ENCODE data around the gene GRIK4. TPM values are rescaled to one million over a fixed set of nuclear protein-coding genes. Genes with fewer than 3 reads are reported as not detected.
"Not testable (repeated sequence)": the region's sequence is repeated elsewhere in the genome, so short reads cannot be mapped to it uniquely, and the experiment has no call there.

GRIK4 gene
- total RNA-seq, 1 experiment from 2014 or later = not detected

DNA sequence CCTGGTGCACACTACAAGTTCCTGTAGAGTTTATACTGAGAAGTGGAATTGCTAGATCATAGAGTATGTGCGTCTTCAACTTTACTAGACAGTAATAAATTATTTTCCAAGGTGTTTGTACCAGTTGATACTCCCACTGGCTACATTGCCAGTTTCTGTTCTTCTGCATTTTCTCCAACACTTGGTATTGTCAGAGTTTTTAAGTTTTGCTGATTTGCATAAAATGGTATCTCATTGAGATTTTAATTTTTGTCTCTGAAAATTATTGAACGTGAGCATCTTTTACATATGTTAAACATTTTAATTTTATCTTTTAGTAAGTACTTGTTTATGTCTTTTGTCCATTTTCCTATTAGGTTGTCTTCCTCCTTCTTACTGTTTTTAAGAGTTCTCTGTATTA, 519.6 kb downstream of the GRIK4 start:
- H4K20me1 ChIP-seq (ENCODE audit: low read length) = no peaks in the 10 kb centered on the region
- DNase-seq = no peak
- H3K4me3 ChIP-seq (ENCODE audit: low read length) = no peak overlapping the region
- no peaks in the 10 kb centered on the region for H3K36me3 ChIP-seq (ENCODE audit: low read depth, low read length)
- H3K9me2 ChIP-seq (replicated peaks; ENCODE audit: low read length) = no peaks in the 10 kb centered on the region
- ATAC-seq = no peak
- CTCF ChIA-PET = no interaction called here
- peaks cover 13% of the 10 kb centered on the region for H3K79me2 ChIP-seq (ENCODE audit: low read length)
- no peak overlapping the region for H2AFZ ChIP-seq (ENCODE audit: low read length)
- no peaks in the 10 kb centered on the region for H3K9me3 ChIP-seq (ENCODE audit: low read length)
- H3K4me1 ChIP-seq (ENCODE audit: insufficient read depth, low read length) = peaks cover 10% of the 10 kb centered on the region
- H3K9ac ChIP-seq (ENCODE audit: low read length) = no peak overlapping the region
- POLR2A ChIA-PET (ENCODE audit: unreplicated experiment) = no interaction called here
- no peaks in the 10 kb centered on the region for H3K27me3 ChIP-seq (ENCODE audit: low read length)
- TF ChIP-seq, protein P1, sequence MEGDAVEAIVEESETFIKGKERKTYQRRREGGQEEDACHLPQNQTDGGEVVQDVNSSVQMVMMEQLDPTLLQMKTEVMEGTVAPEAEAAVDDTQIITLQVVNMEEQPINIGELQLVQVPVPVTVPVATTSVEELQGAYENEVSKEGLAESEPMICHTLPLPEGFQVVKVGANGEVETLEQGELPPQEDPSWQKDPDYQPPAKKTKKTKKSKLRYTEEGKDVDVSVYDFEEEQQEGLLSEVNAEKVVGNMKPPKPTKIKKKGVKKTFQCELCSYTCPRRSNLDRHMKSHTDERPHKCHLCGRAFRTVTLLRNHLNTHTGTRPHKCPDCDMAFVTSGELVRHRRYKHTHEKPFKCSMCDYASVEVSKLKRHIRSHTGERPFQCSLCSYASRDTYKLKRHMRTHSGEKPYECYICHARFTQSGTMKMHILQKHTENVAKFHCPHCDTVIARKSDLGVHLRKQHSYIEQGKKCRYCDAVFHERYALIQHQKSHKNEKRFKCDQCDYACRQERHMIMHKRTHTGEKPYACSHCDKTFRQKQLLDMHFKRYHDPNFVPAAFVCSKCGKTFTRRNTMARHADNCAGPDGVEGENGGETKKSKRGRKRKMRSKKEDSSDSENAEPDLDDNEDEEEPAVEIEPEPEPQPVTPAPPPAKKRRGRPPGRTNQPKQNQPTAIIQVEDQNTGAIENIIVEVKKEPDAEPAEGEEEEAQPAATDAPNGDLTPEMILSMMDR (conservative IDR thresholded peaks at IDR 0.05; ENCODE audit: low read depth, low read length) = no peak
- no peak for TF ChIP-seq EZH2phosphoT487 (IDR thresholded peaks at IDR 0.05; ENCODE audit: borderline replicate concordance, low read length)
- TF ChIP-seq EZH2 (IDR thresholded peaks at IDR 0.05; ENCODE audit: low read length, unreplicated experiment) = no peak
- no peak overlapping the region for H3K4me2 ChIP-seq (ENCODE audit: low read length)
- no peak overlapping the region for H3K27ac ChIP-seq (ENCODE audit: low read length)
- BruUV-seq (replicated peaks) = no TSS peak
- H3F3A ChIP-seq (ENCODE audit: low read length, unreplicated experiment) = no peaks in the 10 kb centered on the region
- intact Hi-C loops (cut with micrococcal nuclease) = loop anchor here (10.0 kb wide), 1 partner anchor 164 kb away; no protein-coding TSS in a partner anchor

DNA sequence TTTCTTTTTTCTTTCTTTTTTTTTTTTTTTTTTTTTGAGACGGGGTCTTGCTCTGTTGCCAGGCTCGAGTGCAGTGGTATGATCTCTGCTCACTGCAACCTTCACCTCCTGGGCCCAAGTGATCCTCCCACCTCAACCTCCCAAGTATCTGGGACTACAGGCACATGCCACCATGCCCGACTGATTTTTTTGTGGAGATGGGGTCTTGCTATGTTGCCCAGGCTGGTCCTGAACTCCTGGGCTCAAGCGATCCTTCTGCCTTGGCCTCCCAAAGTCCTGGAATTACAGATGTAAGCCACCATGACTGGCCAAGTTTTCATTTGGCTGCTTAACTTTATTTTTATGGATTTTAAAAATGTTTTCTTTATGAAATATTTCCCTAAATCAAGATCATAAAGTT, 520.1 kb downstream of the GRIK4 start:
- intact Hi-C loops (cut with micrococcal nuclease) = loop anchor here (1.0 to 10.0 kb wide), 2 partner anchors 81 to 163 kb away; no protein-coding TSS in a partner anchor
- BruUV-seq (replicated peaks); H3K9me3 ChIP-seq (ENCODE audit: low read length); H2AFZ ChIP-seq (ENCODE audit: low read length); H3K9ac ChIP-seq (ENCODE audit: low read length); DNase-seq; H3K79me2 ChIP-seq (ENCODE audit: low read length); POLR2A ChIA-PET (ENCODE audit: unreplicated experiment); H3K27ac ChIP-seq (ENCODE audit: low read length); ATAC-seq; H3F3A ChIP-seq (ENCODE audit: low read length, unreplicated experiment); H3K4me1 ChIP-seq (ENCODE audit: insufficient read depth, low read length); H3K36me3 ChIP-seq (ENCODE audit: low read depth, low read length); H4K20me1 ChIP-seq (ENCODE audit: low read length); H3K4me2 ChIP-seq (ENCODE audit: low read length); H3K27me3 ChIP-seq (ENCODE audit: low read length); CTCF ChIA-PET; H3K4me3 ChIP-seq (ENCODE audit: low read length); H3K9me2 ChIP-seq (replicated peaks; ENCODE audit: low read length): not testable (repeated sequence)

DNA sequence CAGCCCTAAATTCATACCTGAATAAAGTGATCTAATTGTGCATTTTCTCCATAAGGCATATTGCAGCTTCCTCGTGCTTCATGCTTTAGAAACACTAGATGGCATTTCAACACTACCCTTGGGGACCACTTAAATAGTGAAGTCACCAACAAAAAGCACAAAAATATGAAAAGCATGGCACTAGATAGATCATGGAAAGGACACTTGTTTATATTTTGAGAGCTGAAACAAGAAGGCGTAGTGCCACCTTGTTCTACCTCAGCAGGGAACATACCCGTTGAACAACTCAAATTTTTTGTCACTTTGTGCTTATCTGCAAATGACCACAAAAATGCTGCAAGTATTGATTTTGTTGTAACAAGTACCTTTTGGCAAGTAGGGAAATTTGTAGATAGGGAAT, 521.0 kb downstream of the GRIK4 start:
- Histone ChIP-seq H4K20me1 (ENCODE audit: low read length) (no peaks in the 10 kb centered on the region), H3K4me1 (ENCODE audit: insufficient read depth, low read length) (peaks cover 10% of the 10 kb centered on the region), H3K9ac (ENCODE audit: low read length) (no peak overlapping the region), H3K9me3 (ENCODE audit: low read length) (no peaks in the 10 kb centered on the region), H3K79me2 (ENCODE audit: low read length) (peaks cover 2% of the 10 kb centered on the region; the same call in 1 of the 2 replicates), H3K9me2 (replicated peaks; ENCODE audit: low read length) (no peaks in the 10 kb centered on the region), H3F3A (ENCODE audit: low read length, unreplicated experiment) (no peaks in the 10 kb centered on the region), H3K4me3 (ENCODE audit: low read length) (no peak overlapping the region), H3K4me2 (ENCODE audit: low read length) (no peak overlapping the region), H3K36me3 (ENCODE audit: low read depth, low read length) (no peaks in the 10 kb centered on the region), H3K27me3 (ENCODE audit: low read length) (no peaks in the 10 kb centered on the region), H2AFZ (ENCODE audit: low read length) (no peak overlapping the region), H3K27ac (ENCODE audit: low read length) (no peak overlapping the region)
- no TSS peak for BruUV-seq (replicated peaks)
- DNase-seq = peak; percentile 21
- CTCF ChIA-PET = no interaction called here
- peak; percentile 33; the same call in 1 of the 2 replicates for ATAC-seq
- TF ChIP-seq, protein P1 (conservative IDR thresholded peaks at IDR 0.05; ENCODE audit: low read depth, low read length) = peak; percentile 56
- TF ChIP-seq EZH2phosphoT487 (IDR thresholded peaks at IDR 0.05; ENCODE audit: borderline replicate concordance, low read length) = no peak
- intact Hi-C loops (cut with micrococcal nuclease) = loop anchor here (1.0 to 10.0 kb wide), 2 partner anchors 80 to 162 kb away; no protein-coding TSS in a partner anchor
- POLR2A ChIA-PET (ENCODE audit: unreplicated experiment) = no interaction called here

Data from PC-3 (cell line).